Measurements from ENCODE around the gene TNRC6C. TPM values are rescaled to one million over a fixed set of nuclear protein-coding genes. Genes with fewer than 3 reads are reported as not detected.

The TNRC6C gene
- total and polyA plus RNA-seq, 2 of the 13 experiments (the other 11 are each of a cell fraction or from before 2014, with no cell fraction given), result 0.66 to 4.9 TPM

- peak; percentile 18; the same call in 1 of the 2 replicates for TF ChIP-seq ZNF318 (CRISPR knock-in tag; IDR thresholded peaks at IDR 0.05)
- no peak for TF ChIP-seq MIXL1 (CRISPR knock-in tag; IDR thresholded peaks at IDR 0.05)
- TF ChIP-seq NAIF1 (CRISPR knock-in tag; IDR thresholded peaks at IDR 0.05; ENCODE audit: borderline replicate concordance), result no peak
- 0 out of 2 replicates have a peak, but pooled peaks have one; percentile 14 for TF ChIP-seq KDM3A (CRISPR knock-in tag; IDR thresholded peaks at IDR 0.05; ENCODE audit: low read depth)
- TF ChIP-seq EZH2 (conservative IDR thresholded peaks at IDR 0.05; ENCODE audit: low read depth, low read length), result no peak
- no peak for TF ChIP-seq ZFP36 (IDR thresholded peaks at IDR 0.05; ENCODE audit: borderline replicate concordance, low read depth, low read length, partially characterized antibody)
- TF ChIP-seq RAD21 (CRISPR knock-in tag; IDR thresholded peaks at IDR 0.05), result peak; percentile 56; the same call in 1 of the 2 replicates
- no peak for TF ChIP-seq ZNF234 (CRISPR knock-in tag; conservative IDR thresholded peaks at IDR 0.05)
- TF ChIP-seq ZNF850 (CRISPR knock-in tag; conservative IDR thresholded peaks at IDR 0.05), result peak; percentile 90; the same call in 1 of the 2 replicates
- TF ChIP-seq U2AF1 (optimal IDR thresholded peaks at IDR 0.05; ENCODE audit: low read depth, low read length), result no peak
- peak; percentile 45; the same call in 1 of the 2 replicates for TF ChIP-seq SKIL (CRISPR knock-in tag; IDR thresholded peaks at IDR 0.05; ENCODE audit: borderline replicate concordance)
- no peak for TF ChIP-seq ZNF496 (CRISPR knock-in tag; IDR thresholded peaks at IDR 0.05; ENCODE audit: insufficient replicate concordance)
- peak; percentile 18; the same call in 1 of the 2 replicates for TF ChIP-seq ZNF280B (CRISPR knock-in tag; IDR thresholded peaks at IDR 0.05; ENCODE audit: borderline replicate concordance)
- TF ChIP-seq ETV5 (CRISPR knock-in tag; IDR thresholded peaks at IDR 0.05; ENCODE audit: borderline replicate concordance), result peak; percentile 12; the same call in 1 of the 2 replicates
- no peak for TF ChIP-seq E2F5 (CRISPR knock-in tag; conservative IDR thresholded peaks at IDR 0.05)
Measured at GRCh38 chr17:78137392-78138203, 179.1 kb downstream of the TNRC6C start (continued).
